HG03045 (cell line): Measurements from ENCODE around the gene KRT1.

Source experiments
- ATAC-seq: cut with Tn5 transposase; IDR thresholded peaks from one replicate; pipeline ENCODE4 v1.9.1; 2021; ENCODE audit warnings: mild to moderate bottlenecking, moderate library complexity; ENCODE audit not compliant: unreplicated experiment

KRT1 gene

DNA sequence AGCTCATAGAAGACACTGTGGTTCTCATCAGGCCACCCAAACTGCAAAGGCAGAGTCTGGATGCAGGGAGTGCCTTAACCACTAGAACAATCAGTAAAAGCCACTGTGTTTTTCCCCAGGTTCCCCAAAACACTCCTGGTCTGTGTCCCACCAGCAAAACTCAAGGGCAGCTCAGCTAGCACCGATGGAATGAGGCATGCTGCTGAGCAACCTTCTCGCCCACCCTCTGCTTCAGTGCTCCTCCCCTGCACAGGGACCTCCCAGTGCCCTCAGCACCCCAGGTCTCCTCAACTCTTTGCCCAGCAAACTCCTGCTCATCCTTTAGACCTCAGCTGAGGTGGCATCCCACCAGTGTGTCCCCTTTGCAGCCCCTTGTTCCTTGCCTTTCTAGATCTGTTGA lies 19.2 kb upstream of the KRT1 start:
- no peak for ATAC-seq

DNA sequence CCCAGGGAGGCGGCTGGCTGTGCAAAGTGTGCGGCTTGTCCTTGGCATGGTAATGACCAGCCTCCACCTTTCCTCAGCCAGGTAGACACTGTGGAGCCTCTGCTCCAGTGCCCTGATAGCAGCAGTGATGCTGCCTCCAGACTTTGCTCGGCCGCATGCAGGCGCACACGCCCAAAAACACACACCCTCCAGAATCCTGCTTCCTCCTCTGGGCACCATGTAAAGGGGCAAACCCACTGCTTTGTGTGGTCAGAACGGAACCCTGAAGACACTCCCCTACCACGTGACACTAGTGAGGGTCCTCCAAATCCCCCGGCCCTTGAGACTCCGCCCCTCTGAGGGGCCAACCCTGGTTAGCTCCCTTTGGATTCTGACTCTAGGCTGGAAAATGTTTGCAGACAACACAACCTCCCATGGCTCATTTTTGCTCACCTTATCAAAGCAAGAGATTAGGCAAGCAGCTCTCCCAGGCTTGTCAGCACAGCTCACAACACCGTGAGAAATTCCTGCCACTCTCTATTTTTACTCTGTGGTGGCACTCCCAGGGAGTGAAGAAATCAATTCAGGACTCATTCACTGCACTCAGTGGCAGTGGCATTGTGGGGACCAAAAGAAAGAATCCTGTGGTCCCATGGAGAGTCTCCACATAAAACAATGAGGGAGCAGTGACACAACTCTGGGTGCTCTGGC lies 18.6 kb upstream of the KRT1 start:
- no peak for ATAC-seq

DNA sequence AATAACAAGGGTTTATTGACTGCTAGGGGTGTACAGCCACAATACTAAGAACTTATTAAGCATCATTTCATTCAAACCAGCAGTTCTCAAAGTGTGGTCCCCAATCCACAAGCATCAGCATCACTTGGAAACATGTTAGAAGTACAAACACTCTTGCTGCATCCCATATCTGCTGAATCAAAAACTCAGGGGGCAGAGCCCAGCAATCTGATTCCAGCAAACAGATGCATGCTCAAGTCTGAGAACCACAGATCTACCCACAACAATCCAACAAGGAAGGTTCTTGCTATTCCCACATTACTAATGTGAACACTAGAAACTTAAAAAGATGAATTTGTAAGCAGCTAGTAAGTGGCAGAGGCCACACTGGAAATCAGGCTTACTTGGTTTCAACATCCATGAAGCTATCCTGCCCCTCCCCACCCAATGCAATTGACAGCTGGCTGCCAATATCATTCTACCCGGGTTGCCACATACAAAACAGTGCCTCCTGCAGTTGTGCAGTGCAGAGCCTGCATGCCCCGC lies 16.9 kb upstream of the KRT1 start:
- no peak for ATAC-seq

DNA sequence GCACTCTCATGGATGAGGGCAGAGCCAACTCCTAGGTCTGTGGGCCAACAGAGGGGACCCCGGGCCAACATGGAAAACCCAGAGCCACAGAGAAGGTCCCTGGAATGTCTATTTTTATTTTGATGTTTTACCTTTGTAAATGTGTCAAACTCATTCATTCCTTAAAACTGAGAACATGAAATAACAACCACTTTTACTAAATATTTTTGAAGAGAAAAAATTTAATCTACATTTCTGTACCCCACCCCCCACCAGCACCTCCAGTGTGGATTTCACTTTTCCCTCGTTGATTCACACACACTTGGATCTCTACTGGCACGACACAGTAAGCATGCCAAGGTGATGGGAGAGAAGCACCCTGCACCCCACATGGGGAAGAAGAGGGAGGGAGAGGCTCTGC lies 16.4 kb upstream of the KRT1 start:
- ATAC-seq, result no peak

DNA sequence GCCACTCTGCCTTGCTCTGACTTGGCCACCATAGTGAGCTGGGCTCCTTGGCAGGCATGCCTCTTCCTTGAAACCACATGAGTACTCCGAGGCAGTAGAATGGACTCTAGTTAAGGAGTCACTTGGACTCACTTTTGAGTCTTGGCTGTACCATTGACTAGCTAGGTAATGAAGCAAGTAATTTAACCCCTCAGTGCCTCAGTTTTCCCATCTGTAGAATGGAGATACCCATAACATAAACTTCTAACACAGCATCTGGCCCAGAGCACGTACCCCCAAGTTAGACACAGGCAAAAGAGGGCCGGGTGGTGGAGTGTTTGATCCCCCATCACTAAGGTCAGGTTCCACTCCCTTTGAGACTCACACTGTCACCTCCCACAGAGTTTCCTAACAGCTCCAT lies 14.8 kb upstream of the KRT1 start:
- ATAC-seq, result no peak

DNA sequence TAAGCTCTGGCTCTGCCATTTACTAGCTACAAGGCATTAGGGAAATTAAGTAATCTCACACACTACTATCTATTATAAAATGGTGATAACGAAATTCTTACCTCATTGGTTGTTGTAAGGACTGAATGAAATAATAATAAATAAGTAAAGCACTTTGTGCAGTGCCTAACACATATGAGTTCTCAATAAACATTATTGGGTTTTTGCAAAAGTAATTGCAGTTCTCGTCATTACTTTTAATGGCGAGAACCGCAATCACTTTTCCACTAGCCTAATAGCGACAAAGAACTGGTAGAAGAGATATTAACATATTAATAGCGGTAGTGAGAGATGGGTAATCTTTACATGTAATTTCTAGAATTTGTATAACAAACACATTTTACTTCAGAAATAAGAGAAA lies 13.9 kb upstream of the KRT1 start:
- no peak for ATAC-seq

DNA sequence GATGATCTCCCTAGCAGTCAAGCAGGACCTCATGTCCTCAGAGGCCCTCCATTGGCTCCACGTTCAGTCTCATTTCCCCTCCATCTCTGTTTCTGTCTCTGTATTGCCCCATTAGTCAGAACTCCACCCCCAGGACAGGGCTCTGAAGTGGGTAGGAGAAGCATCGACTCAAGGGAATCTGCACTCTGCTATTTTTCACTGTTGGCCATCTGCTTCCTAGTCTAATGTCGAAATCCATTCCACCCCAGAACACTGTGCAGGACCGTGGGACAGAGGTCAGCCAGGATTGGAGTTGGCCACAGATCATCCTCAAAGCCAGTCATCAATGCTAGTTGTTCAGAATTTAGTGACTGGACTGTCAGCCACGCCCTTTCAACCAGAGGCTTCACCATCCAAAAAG lies 13.1 kb upstream of the KRT1 start:
- ATAC-seq, result no peak

DNA sequence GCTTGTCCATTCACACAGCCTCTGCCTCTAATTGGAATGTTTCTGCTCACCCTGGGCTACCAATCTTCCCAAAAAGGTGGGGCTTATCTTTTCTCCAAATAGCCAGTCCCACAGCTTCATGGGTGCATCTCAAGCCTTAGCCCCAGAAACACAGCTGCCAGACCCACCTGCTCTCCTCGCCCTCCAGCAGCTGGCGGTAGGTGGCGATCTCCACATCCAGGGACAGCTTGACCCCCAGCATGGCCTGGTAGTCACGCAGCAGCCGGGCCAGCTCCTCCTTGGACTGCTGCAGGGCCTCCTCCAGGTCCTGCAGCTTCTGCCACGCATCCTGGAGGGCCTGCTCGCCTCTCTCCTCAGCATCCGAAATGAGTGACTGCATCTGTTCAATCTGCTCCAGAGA lies 12.0 kb upstream of the KRT1 start:
- ATAC-seq, result no peak

DNA sequence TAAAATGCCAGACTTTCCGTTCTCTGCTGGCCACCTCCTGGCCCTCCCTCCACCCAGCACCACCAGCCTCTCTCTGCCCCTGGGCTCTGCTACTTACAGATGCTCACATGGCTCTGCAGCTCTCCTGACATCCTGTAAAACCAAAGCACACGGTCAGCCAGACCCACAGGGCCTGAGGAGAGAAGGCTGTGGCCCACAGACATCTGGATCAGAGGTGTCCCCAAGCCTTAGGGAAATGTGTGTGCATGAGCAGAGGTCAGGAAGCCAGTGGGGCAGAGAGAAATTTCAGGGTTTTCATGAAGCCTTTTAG lies 11.6 kb upstream of the KRT1 start:
- ATAC-seq, result no peak

DNA sequence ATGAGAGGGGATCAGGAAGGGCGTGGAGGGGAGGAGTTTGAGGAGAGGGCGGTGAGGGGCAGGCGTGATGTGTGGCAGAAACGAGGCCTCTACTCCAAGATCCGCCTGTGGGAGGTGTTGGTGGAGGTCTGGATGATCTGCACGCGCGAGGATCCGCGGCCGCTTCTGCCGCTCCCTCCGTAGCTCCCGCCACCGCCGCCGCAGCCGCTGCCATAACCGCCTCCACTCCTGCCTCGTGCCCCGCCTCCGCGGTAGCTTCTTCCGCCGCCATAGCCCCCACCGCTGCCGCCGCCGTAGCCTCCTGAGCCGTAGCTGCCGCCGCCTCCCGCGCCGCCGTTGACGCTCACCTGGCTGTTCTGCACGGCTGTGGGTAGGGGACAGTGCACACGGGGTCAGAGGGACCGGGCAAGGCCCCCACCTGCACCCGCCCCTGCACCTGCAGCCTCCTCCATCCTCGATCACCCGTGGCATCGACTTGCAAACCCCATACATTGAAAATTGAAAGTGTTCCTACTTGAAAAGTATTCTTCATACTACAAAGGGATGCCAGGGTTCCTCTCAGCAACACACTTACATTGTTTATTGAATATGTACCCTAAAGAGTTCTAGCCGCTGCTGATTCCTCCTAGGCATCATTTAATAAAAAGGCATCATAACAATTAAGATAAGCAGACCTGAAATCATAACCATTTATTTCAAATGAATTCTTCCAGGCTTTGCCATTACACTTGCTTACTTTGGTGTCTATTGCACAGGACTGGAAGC lies 11.1 kb upstream of the KRT1 start:
- no peak for ATAC-seq

DNA sequence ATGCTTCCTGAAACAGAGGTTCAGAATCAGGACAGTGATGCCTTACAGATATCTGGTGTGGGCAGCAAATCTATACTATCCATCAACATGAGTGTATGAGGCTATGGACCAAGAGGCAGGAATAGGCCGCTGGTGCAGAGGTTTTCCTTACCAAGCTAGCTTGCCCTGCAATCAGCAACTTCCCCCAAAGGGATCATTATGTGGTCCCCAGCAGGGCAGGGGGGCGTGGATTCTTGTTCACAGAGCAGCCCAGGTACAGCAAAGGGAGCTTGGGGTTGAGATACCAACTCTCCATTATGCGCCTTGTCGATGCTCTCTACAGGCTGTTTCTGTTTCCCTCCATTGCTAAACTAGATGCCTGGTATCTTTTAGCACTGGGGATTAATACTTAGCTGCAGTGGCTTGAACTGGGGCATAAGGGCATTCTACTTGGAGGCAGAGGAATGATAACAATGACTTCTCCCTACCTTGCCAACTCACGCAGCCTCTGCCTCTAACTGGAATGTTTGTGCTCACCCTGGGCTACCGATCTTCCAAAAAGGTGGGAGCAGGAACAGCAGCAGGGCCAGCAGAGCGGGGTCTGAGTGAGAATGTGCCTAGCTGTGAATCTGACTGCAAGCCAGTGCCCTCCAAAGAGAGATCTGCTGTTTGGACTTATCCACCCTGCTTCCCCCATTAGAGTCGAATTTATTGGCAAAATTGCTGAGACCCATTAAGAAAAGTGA lies 10.3 kb upstream of the KRT1 start:
- no peak for ATAC-seq

DNA sequence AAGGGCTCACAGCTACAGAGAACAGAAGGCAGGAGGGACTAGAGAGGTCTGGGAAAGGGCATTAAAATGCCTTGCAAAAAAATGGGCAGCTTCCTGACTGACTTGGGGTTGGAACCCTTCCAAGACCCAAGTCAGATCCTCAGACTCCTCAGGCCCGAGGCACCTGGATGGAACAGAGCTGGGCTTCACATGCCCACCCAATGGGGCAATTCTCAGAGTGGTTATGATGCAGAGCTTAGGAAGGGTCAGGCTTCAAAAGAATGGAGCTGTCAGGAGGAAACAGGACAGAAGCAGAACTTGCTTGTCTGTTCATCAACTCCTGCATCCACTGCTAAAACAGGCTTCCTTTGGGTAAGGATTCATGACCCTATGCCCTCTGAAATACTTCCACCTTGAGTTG lies 9.7 kb upstream of the KRT1 start:
- ATAC-seq, result no peak

DNA sequence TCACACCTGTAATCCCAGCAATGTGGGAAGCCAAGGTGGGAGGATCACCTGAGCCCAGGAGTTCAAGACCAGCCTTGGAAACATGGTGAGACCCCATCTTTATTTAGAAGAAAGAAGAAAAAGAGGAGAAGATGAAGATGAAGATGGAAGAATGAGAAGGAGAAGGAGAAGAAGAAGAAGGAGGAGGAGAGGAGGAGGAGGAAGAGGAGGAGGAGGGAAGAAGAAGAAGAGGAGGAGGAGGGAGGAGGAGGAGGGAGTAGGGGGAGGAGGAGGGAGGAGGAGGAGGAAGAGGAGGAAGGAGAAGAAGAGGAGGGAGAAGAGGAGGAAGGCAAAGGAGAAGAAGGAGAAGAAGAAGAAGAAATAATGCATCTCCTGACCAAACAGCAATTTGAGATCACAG lies 9.0 kb upstream of the KRT1 start:
- no peak for ATAC-seq

DNA sequence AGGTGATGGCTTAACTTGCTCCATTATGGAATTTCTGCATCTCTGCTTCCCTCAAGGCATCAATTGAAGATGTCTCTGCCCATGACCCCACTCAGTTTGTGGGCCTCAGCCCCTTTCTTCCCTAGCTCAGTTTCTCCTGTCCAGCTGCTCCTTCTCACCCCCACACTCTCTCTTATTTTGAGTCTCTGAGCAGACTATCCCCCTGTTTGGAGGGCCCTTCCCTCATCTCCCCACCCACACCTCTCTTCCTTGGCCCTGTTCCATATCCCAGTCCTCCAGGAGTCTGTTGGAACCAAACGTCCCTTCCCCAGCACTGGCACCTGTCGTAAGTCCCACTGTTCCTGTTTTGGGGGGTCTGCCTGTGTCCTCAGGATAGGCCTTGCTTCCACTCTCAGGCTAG lies 8.3 kb upstream of the KRT1 start:
- no peak for ATAC-seq

DNA sequence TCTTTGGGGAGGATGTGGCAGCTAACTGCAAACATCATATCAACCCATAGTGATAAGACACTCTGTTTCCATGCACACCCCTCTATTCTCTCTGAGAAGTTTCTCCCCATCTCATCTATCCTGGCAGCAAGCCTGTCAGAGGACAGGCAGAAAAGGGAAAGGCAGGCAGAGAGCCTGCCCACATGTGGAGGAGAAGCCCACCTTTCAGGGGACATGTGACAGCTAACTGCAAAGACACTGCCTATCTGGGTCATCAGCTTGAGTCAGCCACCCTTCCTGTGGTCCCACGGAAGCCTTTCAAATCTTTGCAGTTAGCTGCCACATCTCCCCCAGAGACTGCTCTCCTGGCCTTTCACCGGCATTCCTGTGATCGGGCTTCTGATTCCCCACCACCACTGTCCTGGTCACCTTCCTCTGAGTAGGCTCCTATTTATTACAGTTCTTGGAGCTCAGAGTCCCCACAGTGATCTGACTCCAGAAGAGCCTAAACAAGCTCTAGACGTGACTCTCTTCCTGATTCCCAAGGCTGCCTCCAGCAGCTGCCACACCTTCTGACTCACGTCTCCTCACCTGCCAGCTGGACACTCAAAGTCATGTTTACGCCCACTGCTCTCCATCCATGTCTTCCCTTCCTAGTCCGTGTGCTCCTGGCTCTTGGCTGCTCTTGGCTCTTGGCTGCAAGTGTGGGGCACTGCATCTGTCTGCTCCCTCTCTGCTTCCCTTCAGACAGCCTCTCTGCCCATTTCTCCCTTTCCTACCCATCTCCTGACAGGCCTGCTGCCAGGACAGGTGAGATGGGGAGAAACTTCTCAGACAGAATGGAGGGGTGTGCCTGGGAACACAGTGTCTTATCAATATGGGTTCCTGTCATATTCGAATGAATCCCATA lies 7.5 kb upstream of the KRT1 start:
- no peak for ATAC-seq

DNA sequence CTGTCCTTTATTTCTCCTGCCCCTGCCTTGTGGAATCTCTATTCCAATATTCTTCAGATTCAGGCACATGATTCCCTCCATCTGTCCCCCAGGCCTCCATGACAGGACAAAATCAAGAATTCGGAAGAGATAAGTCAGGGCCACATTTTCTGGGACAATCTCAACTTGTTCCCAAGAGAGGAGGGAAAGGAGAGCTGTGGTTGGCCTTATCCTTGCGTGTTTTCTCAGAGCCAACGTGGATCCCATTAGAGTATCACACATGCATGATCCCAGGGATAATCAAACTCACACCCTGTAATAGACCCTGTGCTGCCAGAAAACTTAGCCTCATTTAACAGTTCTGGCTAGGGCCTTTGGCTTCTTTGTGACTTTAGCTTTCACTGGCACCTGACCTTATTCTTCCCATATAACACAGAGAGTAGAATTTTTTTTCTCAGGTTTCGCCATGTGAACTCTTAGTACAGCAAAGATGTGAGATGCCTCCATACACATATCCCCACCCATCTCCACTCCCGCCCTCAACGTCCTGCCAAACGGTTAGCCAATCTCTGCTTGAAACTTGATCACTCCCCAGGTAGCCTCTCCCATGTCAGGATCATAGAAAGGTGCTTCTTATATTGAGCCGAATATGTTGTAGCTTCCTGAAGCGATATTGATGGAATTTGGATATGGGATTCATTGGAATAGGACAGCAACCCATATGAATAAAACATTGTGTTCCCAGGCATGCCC lies 6.7 kb upstream of the KRT1 start:
- no peak for ATAC-seq

DNA sequence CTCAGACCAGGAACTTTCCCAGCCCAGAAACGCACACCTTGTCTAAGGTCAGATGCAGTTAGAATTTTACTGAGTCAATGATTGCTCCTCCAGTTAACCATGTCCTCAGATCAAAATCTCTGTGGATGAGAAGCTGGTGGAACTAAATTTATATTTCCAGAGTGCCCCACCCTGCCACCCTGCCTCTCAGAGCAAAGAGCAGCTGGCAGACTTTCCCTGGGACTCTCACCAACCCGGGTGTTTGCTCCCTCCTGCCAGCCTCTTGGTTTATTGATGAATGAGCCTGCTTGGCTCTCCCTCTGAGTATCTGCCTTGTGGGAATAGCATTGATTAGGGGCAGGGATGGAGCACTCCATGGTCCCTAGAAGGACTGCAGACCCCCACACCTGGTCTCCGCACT lies 5.9 kb upstream of the KRT1 start:
- no peak for ATAC-seq

DNA sequence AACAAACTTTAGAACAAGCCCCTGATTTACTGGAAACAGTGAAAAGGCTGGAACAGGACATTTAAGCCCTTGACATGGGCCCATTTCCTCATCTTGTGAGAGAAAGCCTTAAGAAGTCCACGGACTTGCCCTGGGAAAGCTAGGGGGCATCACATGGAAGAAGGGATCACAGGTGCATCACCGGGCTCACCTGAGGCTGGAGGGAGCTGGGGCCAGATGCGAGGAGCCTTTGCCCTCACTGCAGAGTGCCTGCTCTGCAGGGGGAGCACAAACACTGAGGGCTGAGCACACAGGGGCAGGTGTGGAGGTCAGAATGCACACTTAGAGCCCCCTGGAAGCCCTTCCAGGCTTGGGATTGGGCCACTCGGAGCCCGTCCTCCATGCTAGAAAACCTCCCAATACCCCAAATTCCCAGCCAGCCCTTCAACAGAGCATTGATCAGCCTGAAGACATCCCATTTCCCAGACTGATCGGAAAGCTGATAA lies 5.2 kb upstream of the KRT1 start:
- no peak for ATAC-seq

DNA sequence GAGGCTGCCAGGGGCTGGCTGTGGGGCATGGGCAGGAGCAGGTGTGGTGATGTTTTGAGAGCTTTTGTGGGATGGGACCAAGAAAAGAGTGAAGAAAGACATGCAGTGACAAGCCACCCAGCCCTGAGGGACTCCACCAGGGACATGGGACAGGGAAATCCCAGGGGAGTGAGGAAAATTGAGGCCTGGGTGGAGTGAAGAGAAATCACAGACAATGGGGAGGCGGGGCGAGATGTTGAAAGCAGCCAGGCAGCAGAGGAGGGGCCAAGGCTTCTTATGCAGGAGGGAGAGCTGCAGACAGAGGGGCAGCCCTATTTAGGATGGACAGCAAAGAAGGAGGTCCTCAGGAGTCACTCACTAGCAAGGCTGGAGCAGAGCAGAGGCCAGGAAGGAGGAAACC lies 4.2 kb upstream of the KRT1 start:
- ATAC-seq, result no peak

DNA sequence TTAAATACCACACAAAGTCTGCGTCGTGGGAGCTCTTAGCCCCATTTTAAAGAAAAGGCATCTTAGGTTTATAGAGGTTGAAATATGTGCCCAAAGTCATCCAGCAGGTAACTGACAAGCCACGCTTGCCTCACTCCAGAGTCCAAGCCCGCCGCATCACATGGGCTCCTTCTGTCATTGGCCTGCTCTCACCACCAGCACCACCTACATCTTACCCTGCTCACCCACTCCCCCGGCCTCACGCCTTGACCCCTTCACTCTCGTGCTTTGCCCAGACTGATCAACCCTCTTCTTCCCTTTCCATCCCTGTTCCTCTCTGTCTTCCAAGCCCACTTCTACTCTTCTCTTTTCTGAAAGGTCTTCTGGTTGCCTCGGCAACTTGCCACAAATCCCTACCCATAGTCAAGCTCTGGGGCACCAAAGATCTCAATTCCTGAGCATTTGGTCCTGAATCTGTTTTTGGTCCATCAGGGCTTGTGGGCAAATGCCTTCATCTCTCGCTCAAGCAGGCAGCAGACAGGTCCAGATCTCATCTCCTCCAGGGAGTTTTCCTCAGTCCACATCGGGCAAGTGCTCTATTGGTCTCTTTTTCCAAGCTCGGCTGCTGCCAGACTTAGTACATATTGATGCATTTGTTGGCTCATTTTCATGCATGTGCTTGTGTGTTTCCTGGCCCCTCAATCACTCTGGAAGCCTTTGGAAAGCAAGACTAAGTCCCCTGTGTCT lies 3.5 kb upstream of the KRT1 start:
- no peak for ATAC-seq
